GM18519 (cell line): ENCODE data around the gene NUP133.
"Not testable (repeated sequence)": the region's sequence is repeated elsewhere in the genome, so short reads cannot be mapped to it uniquely, and the experiment has no call there.

Experiments used
- ATAC-seq: cut with Tn5 transposase; IDR thresholded peaks from one replicate; pipeline ENCODE4 v1.9.1; 2021; ENCODE audit warnings: mild to moderate bottlenecking, moderate library complexity; ENCODE audit not compliant: unreplicated experiment, low FRiP score

NUP133 gene

GRCh38 chr1:229425564-229426159 is 82.5 kb downstream of the NUP133 start:
- ATAC-seq = no peak

GRCh38 chr1:229420765-229421164 is 87.4 kb downstream of the NUP133 start:
- no peak for ATAC-seq

- no peak for ATAC-seq
Measured at GRCh38 chr1:229420224-229420623, 87.9 kb downstream of the NUP133 start.

- ATAC-seq = not testable (repeated sequence)
Measured at GRCh38 chr1:229418586-229418985, 89.6 kb downstream of the NUP133 start.

- ATAC-seq = not testable (repeated sequence)
Measured at GRCh38 chr1:229412810-229413209, 95.3 kb downstream of the NUP133 start.

- ATAC-seq = no peak
Measured at GRCh38 chr1:229412056-229412455, 96.1 kb downstream of the NUP133 start.

GRCh38 chr1:229411434-229412055 is 96.6 kb downstream of the NUP133 start:
- no peak for ATAC-seq

- ATAC-seq = no peak
Measured at GRCh38 chr1:229410692-229411433, 97.3 kb downstream of the NUP133 start.

- no peak for ATAC-seq
Measured at GRCh38 chr1:229410370-229410691, 97.8 kb downstream of the NUP133 start.

- ATAC-seq = no peak
Measured at GRCh38 chr1:229409616-229410369, 98.3 kb downstream of the NUP133 start.

GRCh38 chr1:229408458-229409037 is 99.6 kb downstream of the NUP133 start:
- ATAC-seq = no peak

- no peak for ATAC-seq
Measured at GRCh38 chr1:229407206-229408026, 100.7 kb downstream of the NUP133 start.

- ATAC-seq = no peak
Measured at GRCh38 chr1:229406798-229407197, 101.3 kb downstream of the NUP133 start.

- ATAC-seq = no peak
Measured at GRCh38 chr1:229403573-229403972, 104.6 kb downstream of the NUP133 start.

- no peak for ATAC-seq
Measured at GRCh38 chr1:229402993-229403392, 105.1 kb downstream of the NUP133 start.

- ATAC-seq = not testable (repeated sequence)
Measured at GRCh38 chr1:229402329-229402728, 105.8 kb downstream of the NUP133 start.

- ATAC-seq = no peak
Measured at GRCh38 chr1:229397762-229398161, 110.4 kb downstream of the NUP133 start.

GRCh38 chr1:229396585-229397206 is 111.4 kb downstream of the NUP133 start:
- ATAC-seq = no peak

GRCh38 chr1:229394517-229394916 is 113.6 kb downstream of the NUP133 start:
- ATAC-seq = not testable (repeated sequence)
